Renal cortical epithelial cell (primary cell): ENCODE measurements around the gene NEDD8. TPM values are rescaled to one million over a fixed set of nuclear protein-coding genes. Genes with fewer than 3 reads are reported as not detected.
A peak's percentile ranks its signal among the peaks of the same experiment; 100 is the strongest.

ENCODE experiments used
- DNase-seq: peaks from one replicate; pipeline ENCODE4 v3.0.0-alpha.2; 2011; ENCODE audit warnings: low read depth
- total RNA-seq: library from RNA; depleted of rRNA; stranded (reverse); fragments of >200 nt; gene quantifications from 2 replicates; pipeline ENCODE4 v1.2.3, GENCODE V29; 2014

Gene NEDD8
- total RNA-seq, 1 donor from 2014 or later = 146 TPM

GRCh38 chr14:24197056-24197450, 35.1 kb downstream of the NEDD8 start:
- no peak for DNase-seq

GRCh38 chr14:24196071-24197055, 35.8 kb downstream of the NEDD8 start:
- no peak for DNase-seq

- peak; percentile 72 for DNase-seq
These were observed 36.7 kb downstream of the NEDD8 start, which contains the start of gene TM9SF1 for GRCh38 chr14:24195186-24196070. TSS of gene TM9SF1 (minus strand) at chr14:24195441. CDS start at chr14:24195019, 422 bp downstream.

- DNase-seq = no peak
These were observed 37.3 kb downstream of the NEDD8 start for GRCh38 chr14:24194873-24195185.

DNA sequence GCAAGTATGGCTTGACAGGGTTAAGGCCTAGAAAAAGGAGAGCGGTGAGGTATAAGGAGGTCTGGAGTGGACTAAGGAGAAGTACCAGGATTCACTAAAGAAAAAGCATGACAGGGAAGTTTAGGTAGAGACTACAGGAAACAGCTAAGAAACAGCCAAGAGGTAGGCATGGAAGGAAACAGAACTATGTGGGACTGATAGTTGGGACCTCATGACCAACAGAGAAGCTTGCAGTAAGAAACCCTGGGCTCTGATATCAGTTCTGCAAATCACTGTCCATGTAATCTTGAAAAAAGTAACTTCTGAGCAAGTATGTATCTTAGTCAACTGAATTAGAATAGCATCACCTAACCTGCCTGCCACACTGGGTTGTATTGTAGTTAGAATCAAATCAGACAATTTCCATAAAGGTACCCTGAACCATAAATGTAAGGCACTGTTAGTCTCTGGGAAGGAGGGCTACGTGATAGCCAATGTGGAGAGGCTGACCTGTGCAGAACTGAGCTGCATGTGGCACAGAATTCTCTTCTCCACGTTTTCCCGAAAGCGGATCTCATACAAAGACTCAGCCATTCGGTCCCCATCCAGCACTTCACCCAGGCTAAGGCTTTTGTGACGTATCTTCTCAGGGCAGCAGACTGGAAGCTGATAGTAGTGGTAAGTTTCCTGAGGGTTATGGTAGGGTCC, 37.8 kb downstream of the NEDD8 start:
- no peak for DNase-seq

- DNase-seq = no peak
These were observed 39.2 kb downstream of the NEDD8 start for GRCh38 chr14:24192933-24193332.

GRCh38 chr14:24190416-24190815, 41.8 kb downstream of the NEDD8 start:
- no peak for DNase-seq

- no peak for DNase-seq
These were observed 42.7 kb downstream of the NEDD8 start for GRCh38 chr14:24189460-24189859.

DNA sequence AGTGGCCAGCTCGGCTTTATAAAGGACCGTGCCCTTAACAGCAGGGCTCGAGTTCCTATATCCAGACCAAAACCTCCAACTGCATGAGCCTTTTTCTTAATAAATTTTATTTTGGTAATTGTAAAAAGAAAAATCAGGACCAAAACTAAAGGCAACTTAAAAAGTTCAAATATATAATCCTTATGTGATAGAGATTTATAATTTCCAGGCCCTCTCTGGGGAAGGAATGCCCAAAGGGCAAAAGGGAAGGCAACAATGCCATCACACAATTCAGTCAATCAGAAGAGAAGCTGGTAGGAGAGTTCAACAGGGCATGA, 43.1 kb downstream of the NEDD8 start:
- no peak for DNase-seq

GRCh38 chr14:24188251-24189058, 43.7 kb downstream of the NEDD8 start, which contains the start of gene IPO4:
TSS of gene IPO4 (minus strand) at chr14:24188816. CDS start at chr14:24188787, 29 bp downstream.
- peak; percentile 94 for DNase-seq

DNA sequence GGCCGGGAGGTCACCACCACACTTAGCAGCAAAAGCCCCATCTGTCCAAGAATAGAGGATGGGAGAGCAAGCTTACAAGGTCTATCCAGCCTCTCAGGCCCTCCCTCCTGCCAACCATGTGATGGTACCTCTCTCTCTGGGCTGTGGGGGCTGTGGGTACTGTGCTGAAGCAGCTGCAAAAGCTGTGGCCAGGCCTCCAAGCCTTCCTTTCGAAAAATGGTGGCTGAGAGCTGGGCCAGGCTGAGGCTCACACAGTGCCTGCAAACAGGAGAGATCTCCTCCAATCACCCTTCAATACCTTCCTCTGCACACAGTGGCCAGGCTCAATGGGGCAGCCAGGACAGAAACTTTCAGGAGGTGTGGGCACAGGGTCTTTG, 44.6 kb downstream of the NEDD8 start:
- no peak for DNase-seq

- no peak for DNase-seq
These were observed 45.2 kb downstream of the NEDD8 start for GRCh38 chr14:24186831-24187538.

DNA sequence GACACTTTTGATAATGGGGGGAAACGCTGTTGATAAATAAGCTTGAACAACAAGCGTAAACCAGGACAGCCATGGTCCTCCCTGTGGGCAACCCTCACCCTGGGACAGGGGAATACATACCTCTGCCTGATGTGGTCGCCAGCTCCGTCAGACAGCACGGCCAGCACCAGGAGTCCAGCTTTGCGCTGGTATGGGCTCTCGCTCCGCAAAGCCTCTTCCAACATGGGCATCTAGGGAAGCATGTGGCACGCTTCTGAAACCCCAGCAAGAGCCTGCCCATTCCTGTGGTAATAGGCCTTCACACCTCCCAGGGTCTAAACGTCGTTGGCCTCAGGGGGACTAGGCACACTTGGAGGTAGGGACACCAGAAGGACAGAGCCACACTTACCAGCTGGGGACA, 46.4 kb downstream of the NEDD8 start:
- DNase-seq = no peak

- DNase-seq = no peak
These were observed 47.1 kb downstream of the NEDD8 start for GRCh38 chr14:24185026-24185425.

DNA sequence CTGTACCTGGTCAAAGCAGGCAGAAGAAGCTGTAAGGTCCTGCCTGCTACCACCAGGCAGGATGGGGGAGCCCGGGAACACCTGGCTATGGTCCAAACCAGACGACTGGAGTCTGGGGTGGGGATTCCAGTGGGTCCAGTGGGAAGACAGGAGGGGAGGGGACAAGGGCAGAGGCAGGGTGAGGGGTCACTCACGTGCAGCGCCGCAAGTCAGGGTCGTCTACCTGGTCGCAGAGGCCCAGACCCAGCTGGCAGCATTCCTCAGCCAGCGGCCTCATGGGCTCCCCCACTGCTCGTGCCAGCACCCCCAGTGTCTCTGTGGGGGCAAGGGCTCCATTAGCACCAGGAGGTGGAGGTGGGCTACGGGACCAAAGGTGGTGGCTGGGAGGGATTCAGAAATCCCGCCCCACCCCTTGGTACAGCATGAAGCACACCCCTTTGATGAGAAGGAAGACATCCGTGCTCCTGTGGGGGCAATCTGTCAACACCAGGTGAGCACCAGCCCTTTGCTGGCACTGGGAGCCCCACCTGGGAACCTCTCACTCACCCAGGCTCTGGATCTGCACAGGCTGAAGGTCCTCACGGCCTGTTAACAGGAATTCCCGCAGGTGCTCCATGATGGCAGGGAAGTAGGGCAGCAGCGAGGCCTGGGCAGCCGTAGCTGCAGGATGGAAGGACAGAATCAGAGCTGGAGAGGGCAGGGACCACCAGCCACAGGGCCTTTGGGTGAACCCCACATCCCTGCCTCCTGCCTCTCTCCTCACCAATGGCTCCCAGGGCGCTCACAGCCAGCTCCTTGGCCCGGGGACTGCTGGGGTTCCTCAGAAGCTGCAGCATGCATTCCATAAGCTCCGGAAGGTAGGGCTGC, 47.8 kb downstream of the NEDD8 start:
- no peak for DNase-seq

GRCh38 chr14:24183014-24183481, 49.1 kb downstream of the NEDD8 start:
- no peak for DNase-seq

GRCh38 chr14:24182110-24182882, 49.9 kb downstream of the NEDD8 start:
- DNase-seq = no peak

- no peak for DNase-seq
These were observed 50.6 kb downstream of the NEDD8 start for GRCh38 chr14:24181371-24182077.
